ENCODE results near the gene PTPRJ.

PTPRJ gene

GRCh38 chr11:48043111-48043990 is 63.0 kb downstream of the PTPRJ start:
- DNase-seq: no peak

- DNase-seq: no peak
Observed at GRCh38 chr11:48043991-48044512, 63.7 kb downstream of the PTPRJ start.

GRCh38 chr11:48044577-48044976 is 64.2 kb downstream of the PTPRJ start:
- no peak for DNase-seq

GRCh38 chr11:48045536-48045935 is 65.2 kb downstream of the PTPRJ start:
- DNase-seq: no peak

- DNase-seq: no peak
Observed at GRCh38 chr11:48047616-48048015, 67.3 kb downstream of the PTPRJ start.

GRCh38 chr11:48049036-48049435 is 68.7 kb downstream of the PTPRJ start:
- DNase-seq: no peak

GRCh38 chr11:48050304-48050703 is 69.9 kb downstream of the PTPRJ start:
- DNase-seq: no peak

GRCh38 chr11:48051217-48051830 is 71.0 kb downstream of the PTPRJ start:
- DNase-seq: no peak

GRCh38 chr11:48052183-48053044 is 72.1 kb downstream of the PTPRJ start:
- no peak for DNase-seq

GRCh38 chr11:48054994-48055291 is 74.6 kb downstream of the PTPRJ start:
- no peak for DNase-seq

GRCh38 chr11:48055292-48056132 is 75.2 kb downstream of the PTPRJ start:
- DNase-seq: peak; percentile 59

- no peak for DNase-seq
Observed at GRCh38 chr11:48056325-48057183, 76.2 kb downstream of the PTPRJ start.

GRCh38 chr11:48058064-48058463 is 77.7 kb downstream of the PTPRJ start:
- no peak for DNase-seq

- DNase-seq: no peak
Observed at GRCh38 chr11:48058788-48059187, 78.4 kb downstream of the PTPRJ start.

GRCh38 chr11:48062649-48063048 is 82.3 kb downstream of the PTPRJ start:
- DNase-seq: no peak

GRCh38 chr11:48063424-48063978 is 83.1 kb downstream of the PTPRJ start:
- no peak for DNase-seq

GRCh38 chr11:48064306-48064705 is 83.9 kb downstream of the PTPRJ start:
- no peak for DNase-seq

GRCh38 chr11:48066881-48067800 is 86.8 kb downstream of the PTPRJ start:
- no peak for DNase-seq

- no peak for DNase-seq
Observed at GRCh38 chr11:48073031-48073861, 92.9 kb downstream of the PTPRJ start.
